HG03439 (cell line): ENCODE measurements around the gene PLA2G4E.

ENCODE experiments used
- ATAC-seq: cut with Tn5 transposase; IDR thresholded peaks from one replicate; pipeline ENCODE4 v1.9.1; 2021; ENCODE audit warnings: mild to moderate bottlenecking, moderate library complexity; ENCODE audit not compliant: unreplicated experiment

PLA2G4E gene

GRCh38 chr15:41957021-41957897, 63.6 kb downstream of the PLA2G4E start:
- ATAC-seq: no peak

GRCh38 chr15:41955807-41956525, 64.9 kb downstream of the PLA2G4E start:
- ATAC-seq: no peak

GRCh38 chr15:41955100-41955499, 65.7 kb downstream of the PLA2G4E start:
- ATAC-seq: no peak

- ATAC-seq: no peak
Observed at GRCh38 chr15:41954036-41954435, 66.8 kb downstream of the PLA2G4E start.

- no peak for ATAC-seq
Observed at GRCh38 chr15:41952013-41952563, 68.8 kb downstream of the PLA2G4E start.

- ATAC-seq: no peak
Observed at GRCh38 chr15:41951571-41951970, 69.3 kb downstream of the PLA2G4E start.

GRCh38 chr15:41950489-41950888, 70.4 kb downstream of the PLA2G4E start:
- ATAC-seq: no peak

- ATAC-seq: no peak
Observed at GRCh38 chr15:41950127-41950483, 70.7 kb downstream of the PLA2G4E start.

- no peak for ATAC-seq
Observed at GRCh38 chr15:41949401-41950126, 71.3 kb downstream of the PLA2G4E start.

- no peak for ATAC-seq
Observed at GRCh38 chr15:41948490-41948889, 72.4 kb downstream of the PLA2G4E start.

GRCh38 chr15:41946970-41947369, 73.9 kb downstream of the PLA2G4E start:
- ATAC-seq: no peak

- ATAC-seq: no peak
Observed at GRCh38 chr15:41945731-41946130, 75.1 kb downstream of the PLA2G4E start.

- no peak for ATAC-seq
Observed at GRCh38 chr15:41945221-41945620, 75.6 kb downstream of the PLA2G4E start.

GRCh38 chr15:41944313-41944940, 76.4 kb downstream of the PLA2G4E start:
- no peak for ATAC-seq

GRCh38 chr15:41943543-41944312, 77.1 kb downstream of the PLA2G4E start:
- no peak for ATAC-seq

- ATAC-seq: no peak
Observed at GRCh38 chr15:41942886-41943285, 78.0 kb downstream of the PLA2G4E start.

- no peak for ATAC-seq
Observed at GRCh38 chr15:41941644-41942415, 79.0 kb downstream of the PLA2G4E start.

GRCh38 chr15:41940441-41940857, 80.4 kb downstream of the PLA2G4E start:
- no peak for ATAC-seq

- no peak for ATAC-seq
Observed at GRCh38 chr15:41939986-41940385, 80.9 kb downstream of the PLA2G4E start.
